Keratinocyte (primary cell): ENCODE results near the gene NDUFAF2. TPM values are rescaled to one million over a fixed set of nuclear protein-coding genes. Genes with fewer than 3 reads are reported as not detected.
"Not testable (repeated sequence)": the region's sequence is repeated elsewhere in the genome, so short reads cannot be mapped to it uniquely, and the experiment has no call there.

Source experiments
- DNase-seq: peaks from one replicate; pipeline ENCODE4 v3.0.0-alpha.2; 2011; ENCODE audit warnings: low read depth, missing footprints, low spot score
- FAIRE-seq: peaks from 2 replicates; lab custom pipeline; 2011; peaks lifted over from hg19 to GRCh38; lab: Jason Lieb, UNC
- H2AFZ ChIP-seq: 2 replicates; pipeline ENCODE4 v1.6.0; 2012; ENCODE audit warnings: low read length, control low read depth, inconsistent platforms; ENCODE audit not compliant: control insufficient read depth
- H3K27ac ChIP-seq: 2 replicates; pipeline ENCODE4 v1.5.1; 2011; ENCODE audit warnings: low read length; ENCODE audit not compliant: control insufficient read depth, insufficient read depth
- H3K27me3 ChIP-seq: 3 replicates; pipeline ENCODE4 v1.6.0; 2011; ENCODE audit warnings: low read length; ENCODE audit not compliant: control insufficient read depth, insufficient read depth; ENCODE audit errors: extremely low read depth
- H3K36me3 ChIP-seq, 2 experiments: 2 replicates in 1 of 2; 3 replicates in 1 of 2; pipeline ENCODE4 v1.5.1; 2011; ENCODE audit warnings: low read length in 2 of 2, mild to moderate bottlenecking in 1 of 2; ENCODE audit not compliant: control insufficient read depth in 2 of 2, insufficient read depth in 2 of 2; ENCODE audit errors: extremely low read depth in 1 of 2
- H3K4me1 ChIP-seq: 3 replicates; pipeline ENCODE4 v1.5.1; 2011; ENCODE audit warnings: low read length; ENCODE audit not compliant: control insufficient read depth, insufficient read depth; ENCODE audit errors: extremely low read depth
- H3K4me2 ChIP-seq: 3 replicates; pipeline ENCODE4 v1.6.0; 2011; ENCODE audit warnings: low read depth, low read length; ENCODE audit not compliant: control insufficient read depth, insufficient read depth; ENCODE audit errors: extremely low read depth
- H3K4me3 ChIP-seq, 3 experiments: fragments of 200-600 bp in 1 of 3; sonication (generic) in 1 of 3; 2 replicates in 2 of 3; 3 replicates in 1 of 3; pipeline ENCODE4 v1.5.1; 2011 to 2016; ENCODE audit warnings: low read length in 3 of 3, mild to moderate bottlenecking in 3 of 3, control low read depth in 2 of 3, inconsistent platforms in 1 of 3, low read depth in 1 of 3, mixed read lengths in 1 of 3, mixed run types in 1 of 3, moderate library complexity in 1 of 3; ENCODE audit not compliant: control insufficient read depth in 2 of 3, insufficient read depth in 2 of 3; ENCODE audit errors: extremely low read depth in 1 of 3
- H3K79me2 ChIP-seq: 2 replicates; pipeline ENCODE4 v1.6.0; 2012; ENCODE audit warnings: low read length; ENCODE audit not compliant: control insufficient read depth, insufficient read depth
- H3K9ac ChIP-seq: 3 replicates; pipeline ENCODE4 v1.6.0; 2011; ENCODE audit warnings: low read length; ENCODE audit not compliant: control insufficient read depth, insufficient read depth; ENCODE audit errors: extremely low read depth
- H3K9me1 ChIP-seq: 3 replicates; pipeline ENCODE4 v1.6.0; 2011; ENCODE audit warnings: low read length; ENCODE audit not compliant: control insufficient read depth, insufficient read depth; ENCODE audit errors: extremely low read depth
- H3K9me3 ChIP-seq: 2 replicates; pipeline ENCODE4 v1.5.1; 2012; ENCODE audit warnings: low read depth, low read length; ENCODE audit not compliant: control insufficient read depth
- H4K20me1 ChIP-seq: 3 replicates; pipeline ENCODE4 v1.6.0; 2011; ENCODE audit warnings: low read length; ENCODE audit not compliant: control insufficient read depth, insufficient read depth; ENCODE audit errors: extremely low read depth
- EZH2 ChIP-seq: IDR thresholded peaks from one replicate; pipeline ENCODE4 v1.6.1; 2012; ENCODE audit warnings: inconsistent platforms, mild to moderate bottlenecking, low read length, moderate library complexity
- dilution Hi-C: fragments of 300-500 bp; cut with MboI; formaldehyde crosslinking; loops from one replicate; pipeline ENCODE4 v1.7.0; 2020; ENCODE audit warnings: low sequenced_read_pairs; ENCODE audit not compliant: extremely low pct_ligation_motif_present
- polyA plus RNA-seq, 5 experiments: library from polyadenylated mRNA; depleted of rRNA in 3 of 5; stranded (reverse) in 3 of 5; stranded (forward) in 1 of 5; unstranded in 1 of 5; fragments of >200 nt; gene quantifications; 1 replicate in 1 of 5; 2 replicates in 3 of 5; 3 replicates in 1 of 5; pipeline versions ENCODE4 v1.2.1 to v1.2.3, GENCODE V29; 2011 to 2012; ENCODE audit warnings: missing spikeins in 2 of 5, low read depth in 1 of 5, low replicate concordance in 1 of 5
- TF ChIP-seq, protein P1 (sequence below), 3 experiments: IDR thresholded peaks in 1 of 3; conservative IDR thresholded peaks in 1 of 3; optimal IDR thresholded peaks in 1 of 3; 2 replicates in 2 of 3; 3 replicates in 1 of 3; pipeline versions ENCODE3 to v1.5.1; 2011; ENCODE audit warnings: low read length in 3 of 3, mild to moderate bottlenecking in 3 of 3, moderate library complexity in 2 of 3, control low read depth in 1 of 3, inconsistent platforms in 1 of 3; ENCODE audit not compliant: insufficient read depth in 2 of 3; ENCODE audit errors: extremely low read depth in 1 of 3

The NDUFAF2 gene
- polyA plus RNA-seq, 1 donor (not counting 4 experiments of a cell fraction or from before 2014, with no cell fraction given): 62.3 TPM

DNA sequence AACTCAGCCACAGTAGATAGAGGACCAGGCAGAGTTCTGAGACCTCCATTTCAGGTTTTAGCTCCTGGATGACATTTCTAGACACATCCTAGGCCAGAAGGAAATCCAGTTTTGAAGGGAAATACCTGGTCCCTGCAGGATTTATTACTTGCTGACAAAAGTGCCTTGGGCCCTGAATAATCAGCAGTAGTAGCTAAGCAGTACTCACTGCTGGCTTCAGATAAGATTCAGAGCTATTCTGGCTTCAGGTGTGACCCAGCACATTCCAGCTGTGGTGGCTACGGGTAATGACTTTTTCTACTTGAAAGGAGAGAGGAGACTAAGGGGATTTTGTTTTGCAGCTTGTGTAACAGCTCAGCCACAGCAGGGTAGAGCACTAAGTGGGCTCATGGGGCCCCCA lies 34.0 kb downstream of the NDUFAF2 start:
- Histone ChIP-seq H3K79me2 (peaks cover 25% of the 10 kb centered on the region), H4K20me1 (no peaks in the 10 kb centered on the region), H3K4me2 (no peak overlapping the region), H3K36me3 (no peaks in the 10 kb centered on the region), H3K9ac (no peak overlapping the region), H3K9me3 (no peaks in the 10 kb centered on the region), H3K4me1 (no peaks in the 10 kb centered on the region), H3K27me3 (no peaks in the 10 kb centered on the region), H2AFZ (no peak overlapping the region), H3K27ac (no peak overlapping the region), H3K9me1 (no peaks in the 10 kb centered on the region), H3K4me3 (no peak overlapping the region)
- no peak for TF ChIP-seq EZH2
- TF ChIP-seq, protein P1, sequence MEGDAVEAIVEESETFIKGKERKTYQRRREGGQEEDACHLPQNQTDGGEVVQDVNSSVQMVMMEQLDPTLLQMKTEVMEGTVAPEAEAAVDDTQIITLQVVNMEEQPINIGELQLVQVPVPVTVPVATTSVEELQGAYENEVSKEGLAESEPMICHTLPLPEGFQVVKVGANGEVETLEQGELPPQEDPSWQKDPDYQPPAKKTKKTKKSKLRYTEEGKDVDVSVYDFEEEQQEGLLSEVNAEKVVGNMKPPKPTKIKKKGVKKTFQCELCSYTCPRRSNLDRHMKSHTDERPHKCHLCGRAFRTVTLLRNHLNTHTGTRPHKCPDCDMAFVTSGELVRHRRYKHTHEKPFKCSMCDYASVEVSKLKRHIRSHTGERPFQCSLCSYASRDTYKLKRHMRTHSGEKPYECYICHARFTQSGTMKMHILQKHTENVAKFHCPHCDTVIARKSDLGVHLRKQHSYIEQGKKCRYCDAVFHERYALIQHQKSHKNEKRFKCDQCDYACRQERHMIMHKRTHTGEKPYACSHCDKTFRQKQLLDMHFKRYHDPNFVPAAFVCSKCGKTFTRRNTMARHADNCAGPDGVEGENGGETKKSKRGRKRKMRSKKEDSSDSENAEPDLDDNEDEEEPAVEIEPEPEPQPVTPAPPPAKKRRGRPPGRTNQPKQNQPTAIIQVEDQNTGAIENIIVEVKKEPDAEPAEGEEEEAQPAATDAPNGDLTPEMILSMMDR (optimal IDR thresholded peaks at IDR 0.05 in 1 of 3, IDR thresholded peaks at IDR 0.05 in 1 of 3, conservative IDR thresholded peaks at IDR 0.05 in 1 of 3; ENCODE audit: extremely low read depth in 1 of 3, insufficient read depth in 2 of 3, low read length in 3 of 3): no peak
- DNase-seq (no peak), FAIRE-seq (no peak)
- dilution Hi-C loops: no loop called here

DNA sequence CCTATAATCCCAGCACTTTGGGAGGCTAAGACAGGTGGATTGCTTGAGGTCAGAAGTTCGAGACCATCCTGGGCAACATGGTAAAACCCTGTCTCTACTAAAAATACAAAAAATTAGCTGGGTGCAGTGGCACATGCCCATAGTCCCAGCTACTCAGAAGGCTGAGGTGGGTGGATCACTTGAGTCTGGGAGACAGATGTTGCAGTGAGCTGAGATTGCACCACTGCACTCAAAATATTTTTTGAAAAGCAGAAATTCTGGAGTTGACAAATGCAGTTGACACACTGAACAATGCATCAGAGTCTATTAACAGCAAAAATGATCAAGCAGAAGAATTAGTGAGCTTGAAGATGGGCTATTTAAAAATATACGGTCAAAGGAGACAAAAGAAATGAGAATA lies 35.5 kb downstream of the NDUFAF2 start:
- TF ChIP-seq, protein P1 (optimal IDR thresholded peaks at IDR 0.05 in 1 of 3, IDR thresholded peaks at IDR 0.05 in 1 of 3, conservative IDR thresholded peaks at IDR 0.05 in 1 of 3; ENCODE audit: extremely low read depth in 1 of 3, insufficient read depth in 2 of 3, low read length in 3 of 3): no peak
- TF ChIP-seq EZH2: no peak
- FAIRE-seq (no peak), DNase-seq (no peak)
- Histone ChIP-seq H3K27me3 (no peaks in the 10 kb centered on the region), H3K36me3 (no peaks in the 10 kb centered on the region), H3K4me3 (no peak overlapping the region), H3K9me3 (no peaks in the 10 kb centered on the region), H2AFZ (no peak overlapping the region), H3K27ac (no peak overlapping the region), H3K9me1 (no peaks in the 10 kb centered on the region), H3K4me2 (no peak overlapping the region), H3K79me2 (peaks cover 15% of the 10 kb centered on the region), H3K9ac (no peak overlapping the region), H4K20me1 (no peaks in the 10 kb centered on the region), H3K4me1 (no peaks in the 10 kb centered on the region)
- dilution Hi-C loops: no loop called here

DNA sequence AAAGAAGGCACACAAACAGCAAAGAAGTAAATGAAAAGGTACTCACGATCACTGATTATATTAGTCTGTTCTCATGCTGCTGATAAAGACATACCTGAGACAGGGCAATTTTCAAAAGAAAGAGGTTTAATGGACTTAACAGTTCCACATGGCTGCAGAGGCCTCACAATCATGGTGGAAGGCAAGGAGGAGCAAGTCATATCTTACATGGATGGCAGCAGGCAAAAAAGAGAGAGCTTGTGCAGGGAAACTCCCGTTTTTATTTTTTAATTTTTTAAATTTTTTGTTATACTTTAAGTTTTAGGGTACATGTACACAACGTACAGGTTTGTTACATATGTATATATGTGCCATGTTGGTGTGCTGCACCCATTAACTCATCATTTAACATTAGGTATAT lies 37.1 kb downstream of the NDUFAF2 start:
- H3K9me1 ChIP-seq, H3K9me3 ChIP-seq, H3K27ac ChIP-seq, H3K9ac ChIP-seq, DNase-seq, H3K4me1 ChIP-seq, H3K36me3 ChIP-seq, H3K4me3 ChIP-seq, H3K4me2 ChIP-seq, dilution Hi-C loops, H2AFZ ChIP-seq, FAIRE-seq, H4K20me1 ChIP-seq, H3K27me3 ChIP-seq: not testable (repeated sequence)
- peaks cover 10% of the 10 kb centered on the region for H3K79me2 ChIP-seq
